NCI-H524 (cell line): Measurements from ENCODE around the gene FBLN5.
A peak's percentile ranks its signal among the peaks of the same experiment; 100 is the strongest.

Experiments
- DNase-seq, 2 experiments: peaks; one replicate each; lab custom pipeline; 2025; lab: John Stamatoyannopoulos, UW

The FBLN5 gene

GRCh38 chr14:91945751-91946621 is 1.5 kb downstream of the FBLN5 start:
- DNase-seq: no peak

GRCh38 chr14:91942946-91943345 is 4.5 kb downstream of the FBLN5 start:
- no peak for DNase-seq

- DNase-seq: no peak
Observed at GRCh38 chr14:91942128-91942527, 5.4 kb downstream of the FBLN5 start.

- no peak for DNase-seq
Observed at GRCh38 chr14:91940209-91940608, 7.3 kb downstream of the FBLN5 start.

GRCh38 chr14:91935586-91935985 is 11.9 kb downstream of the FBLN5 start:
- no peak for DNase-seq

- DNase-seq: no peak
Observed at GRCh38 chr14:91934554-91935285, 12.8 kb downstream of the FBLN5 start.

- DNase-seq: no peak
Observed at GRCh38 chr14:91931478-91932088, 15.9 kb downstream of the FBLN5 start.

- DNase-seq: no peak
Observed at GRCh38 chr14:91929700-91930099, 17.8 kb downstream of the FBLN5 start.

GRCh38 chr14:91927800-91928199 is 19.7 kb downstream of the FBLN5 start:
- no peak for DNase-seq

GRCh38 chr14:91927191-91927590 is 20.3 kb downstream of the FBLN5 start:
- no peak for DNase-seq

- no peak for DNase-seq
Observed at GRCh38 chr14:91926131-91926890, 21.2 kb downstream of the FBLN5 start.

- no peak for DNase-seq
Observed at GRCh38 chr14:91925727-91926121, 21.8 kb downstream of the FBLN5 start.

GRCh38 chr14:91925001-91925726 is 22.3 kb downstream of the FBLN5 start:
- DNase-seq: no peak

- no peak for DNase-seq
Observed at GRCh38 chr14:91920526-91920925, 27.0 kb downstream of the FBLN5 start.

- no peak for DNase-seq
Observed at GRCh38 chr14:91919814-91920213, 27.7 kb downstream of the FBLN5 start.

- DNase-seq: no peak
Observed at GRCh38 chr14:91918186-91918883, 29.2 kb downstream of the FBLN5 start.

GRCh38 chr14:91912035-91912434 is 35.5 kb downstream of the FBLN5 start:
- no peak for DNase-seq

GRCh38 chr14:91911474-91912032 is 35.9 kb downstream of the FBLN5 start:
- peak in 1 of 2 experiments; percentile 79 for DNase-seq

- no peak for DNase-seq
Observed at GRCh38 chr14:91910196-91910595, 37.3 kb downstream of the FBLN5 start.

GRCh38 chr14:91906374-91906773 is 41.1 kb downstream of the FBLN5 start:
- no peak for DNase-seq
